Prostate gland (tissue), 2 donors: ENCODE results near the gene SNX32.

Source experiments
- POLR2A ChIP-seq: fragments of 450-650 bp; IDR thresholded peaks from one replicate; pipeline ENCODE4 v1.6.1; 2016; ENCODE audit warnings: antibody characterized with exemption, mild to moderate bottlenecking
- TF ChIP-seq, protein P1 (sequence below), 4 experiments: fragments of 200-600 bp in 2 of 4; fragments of 450-650 bp in 2 of 4; sonication (generic) in 2 of 4; IDR thresholded peaks; 1 replicate in 3 of 4; 2 replicates in 1 of 4; pipeline ENCODE4 v1.5.1; 2016 to 2019; ENCODE audit warnings: antibody characterized with exemption in 4 of 4, mild to moderate bottlenecking in 2 of 4, moderate library complexity in 2 of 4

DNA sequence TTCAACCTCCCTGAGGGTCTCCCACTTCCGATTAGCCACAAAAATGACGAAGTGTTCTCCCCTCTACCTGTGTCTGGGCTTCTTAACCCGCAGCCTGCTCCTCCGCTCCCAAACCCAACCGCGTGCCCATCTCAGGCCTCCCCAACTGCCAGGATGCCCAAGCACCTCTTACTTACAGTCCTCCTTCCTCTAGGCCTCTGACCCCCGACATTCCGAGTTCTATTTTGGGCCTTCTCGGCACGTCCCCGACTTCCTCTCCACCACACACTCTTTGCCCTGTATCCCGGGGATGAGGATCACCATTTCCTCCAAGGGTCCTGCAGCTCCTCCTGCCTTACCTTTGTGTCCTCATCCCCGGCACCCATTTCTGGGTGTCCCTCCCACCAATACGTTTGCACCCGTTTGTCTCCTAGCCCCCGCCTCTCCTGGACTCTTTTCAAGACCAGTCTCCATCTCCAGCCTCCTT is 26.1 kb downstream of the SNX32 start:
- no peak for TF ChIP-seq POLR2A
- TF ChIP-seq, protein P1, sequence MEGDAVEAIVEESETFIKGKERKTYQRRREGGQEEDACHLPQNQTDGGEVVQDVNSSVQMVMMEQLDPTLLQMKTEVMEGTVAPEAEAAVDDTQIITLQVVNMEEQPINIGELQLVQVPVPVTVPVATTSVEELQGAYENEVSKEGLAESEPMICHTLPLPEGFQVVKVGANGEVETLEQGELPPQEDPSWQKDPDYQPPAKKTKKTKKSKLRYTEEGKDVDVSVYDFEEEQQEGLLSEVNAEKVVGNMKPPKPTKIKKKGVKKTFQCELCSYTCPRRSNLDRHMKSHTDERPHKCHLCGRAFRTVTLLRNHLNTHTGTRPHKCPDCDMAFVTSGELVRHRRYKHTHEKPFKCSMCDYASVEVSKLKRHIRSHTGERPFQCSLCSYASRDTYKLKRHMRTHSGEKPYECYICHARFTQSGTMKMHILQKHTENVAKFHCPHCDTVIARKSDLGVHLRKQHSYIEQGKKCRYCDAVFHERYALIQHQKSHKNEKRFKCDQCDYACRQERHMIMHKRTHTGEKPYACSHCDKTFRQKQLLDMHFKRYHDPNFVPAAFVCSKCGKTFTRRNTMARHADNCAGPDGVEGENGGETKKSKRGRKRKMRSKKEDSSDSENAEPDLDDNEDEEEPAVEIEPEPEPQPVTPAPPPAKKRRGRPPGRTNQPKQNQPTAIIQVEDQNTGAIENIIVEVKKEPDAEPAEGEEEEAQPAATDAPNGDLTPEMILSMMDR (IDR thresholded peaks at IDR 0.05), result no peak
